WTC11 (cell line): ENCODE results near the gene HNRNPC. TPM values are rescaled to one million over a fixed set of nuclear protein-coding genes. Genes with fewer than 3 reads are reported as not detected.
A peak's percentile ranks its signal among the peaks of the same experiment; 100 is the strongest.

ENCODE experiments used
- ATAC-seq: fragments of 200-7000 bp; cut with Tn5 transposase; 2 replicates; pipeline ENCODE4 v1.10.0; 2021; ENCODE audit warnings: mild to moderate bottlenecking, moderate library complexity
- CTCF ChIA-PET: fragments of 300-600 bp; sonication (Branson Sonifier 250); formaldehyde crosslinking; loops from one replicate; lab custom pipeline; 2021; ENCODE audit warnings: antibody characterized with exemption; lab: Charles Lee
- POLR2A ChIA-PET: fragments of 350-600 bp; sonication (Branson Sonifier 250); formaldehyde crosslinking; loops from one replicate; lab custom pipeline; 2021; ENCODE audit warnings: antibody characterized with exemption; lab: Charles Lee
- DNase-seq: peaks from one replicate; pipeline ENCODE4 v3.0.0; 2021; ENCODE audit warnings: low spot score
- H3K27ac Mint-ChIP-seq: 2 replicates; pipeline ENCODE4 v1.8.0; 2021; ENCODE audit warnings: mixed read lengths
- H3K27me3 Mint-ChIP-seq: 2 replicates; pipeline ENCODE4 v1.8.0; 2021; ENCODE audit warnings: low read depth, mild to moderate bottlenecking, moderate library complexity, mixed read lengths
- H3K36me3 Mint-ChIP-seq: 2 replicates; pipeline ENCODE4 v1.8.0; 2021; ENCODE audit warnings: mixed read lengths
- H3K4me1 Mint-ChIP-seq: 2 replicates; pipeline ENCODE4 v1.8.0; 2022; ENCODE audit warnings: mixed read lengths
- H3K4me3 Mint-ChIP-seq: 2 replicates; pipeline ENCODE4 v1.8.0; 2021; ENCODE audit warnings: mild to moderate bottlenecking, moderate library complexity, mixed read lengths
- H3K9me3 Mint-ChIP-seq: 2 replicates; pipeline ENCODE4 v1.8.0; 2021; ENCODE audit warnings: mixed read lengths
- CBFB ChIP-seq: sonication (generic); formaldehyde crosslinking; IDR thresholded peaks from 2 replicates; pipeline ENCODE4 v1.8.1; 2022; ENCODE audit warnings: mild to moderate bottlenecking, low read depth, missing genetic modification reagents
- CREM ChIP-seq: sonication (generic); formaldehyde crosslinking; IDR thresholded peaks from 2 replicates; pipeline ENCODE4 v1.8.1; 2022; ENCODE audit warnings: mild to moderate bottlenecking, missing genetic modification reagents, moderate library complexity
- JUN ChIP-seq: sonication (generic); formaldehyde crosslinking; IDR thresholded peaks from 2 replicates; pipeline ENCODE4 v1.8.0; 2023; ENCODE audit warnings: mild to moderate bottlenecking, missing genetic modification reagents
- NFE2L1 ChIP-seq: sonication (generic); formaldehyde crosslinking; IDR thresholded peaks from 2 replicates; pipeline ENCODE4 v1.8.1; 2023; ENCODE audit warnings: missing genetic modification reagents
- NR1H2 ChIP-seq: sonication (generic); formaldehyde crosslinking; IDR thresholded peaks from 2 replicates; pipeline ENCODE4 v1.9.0; 2021; ENCODE audit warnings: mild to moderate bottlenecking, moderate library complexity, missing genetic modification reagents
- NR3C1 ChIP-seq: sonication (generic); formaldehyde crosslinking; conservative IDR thresholded peaks from 2 replicates; pipeline ENCODE4 v1.8.1; 2023; ENCODE audit warnings: low read depth, mild to moderate bottlenecking, missing genetic modification reagents
- TCF7 ChIP-seq: sonication (generic); formaldehyde crosslinking; IDR thresholded peaks from 2 replicates; pipeline ENCODE4 v1.8.0; 2022; ENCODE audit warnings: mild to moderate bottlenecking, low read depth, missing genetic modification reagents, moderate library complexity
- ZBTB21 ChIP-seq: sonication (generic); formaldehyde crosslinking; IDR thresholded peaks from 2 replicates; pipeline ENCODE4 v1.8.1; 2023; ENCODE audit warnings: mild to moderate bottlenecking, missing genetic modification reagents, borderline replicate concordance
- ZNF121 ChIP-seq: sonication (generic); formaldehyde crosslinking; IDR thresholded peaks from 2 replicates; pipeline ENCODE4 v1.8.0; 2023; ENCODE audit warnings: missing genetic modification reagents
- ZNF396 ChIP-seq: fragments of 250-450 bp; sonication (Bioruptor Pico); IDR thresholded peaks from 2 replicates; pipeline ENCODE4 v1.8.0; 2021; ENCODE audit warnings: mild to moderate bottlenecking, moderate library complexity, borderline replicate concordance
- ZNF423 ChIP-seq: fragments of 250-450 bp; sonication (Bioruptor Pico); IDR thresholded peaks from 2 replicates; pipeline ENCODE4 v2.1.2; 2022; ENCODE audit warnings: mild to moderate bottlenecking, moderate library complexity
- ZSCAN18 ChIP-seq: fragments of 250-450 bp; sonication (Bioruptor Pico); IDR thresholded peaks from 2 replicates; pipeline ENCODE4 v2.1.2; 2022; ENCODE audit warnings: mild to moderate bottlenecking, moderate library complexity
- total RNA-seq: library from RNA; stranded (reverse); gene quantifications from 3 replicates; pipeline ENCODE4 v1.2.3, GENCODE V29; 2021
- TF ChIP-seq, protein P1 (sequence below): sonication (generic); formaldehyde crosslinking; IDR thresholded peaks from 2 replicates; pipeline ENCODE4 v1.8.0; 2023; ENCODE audit warnings: missing genetic modification reagents
- TF ChIP-seq, protein P2 (sequence below): sonication (generic); formaldehyde crosslinking; IDR thresholded peaks from 2 replicates; pipeline ENCODE4 v1.8.0; 2022; ENCODE audit warnings: mild to moderate bottlenecking, missing genetic modification reagents
- TF ChIP-seq, protein P3 (sequence below): sonication (generic); formaldehyde crosslinking; IDR thresholded peaks from 2 replicates; pipeline ENCODE4 v1.8.1; 2023; ENCODE audit warnings: mild to moderate bottlenecking, missing genetic modification reagents, borderline replicate concordance
- TF ChIP-seq, protein P4 (sequence below): sonication (generic); formaldehyde crosslinking; IDR thresholded peaks from 2 replicates; pipeline ENCODE4 v1.8.0; 2022; ENCODE audit warnings: mild to moderate bottlenecking, missing genetic modification reagents
- TF ChIP-seq, protein P5 (sequence below): fragments of 200-600 bp; IDR thresholded peaks from 2 replicates; pipeline ENCODE4 v1.8.0; 2022; ENCODE audit warnings: antibody characterized with exemption

Gene HNRNPC
- total RNA-seq, 1 experiment from 2014 or later: 982 TPM

GRCh38 chr14:21240417-21240816 is 28.8 kb downstream of the HNRNPC start (continued):
- TF ChIP-seq, protein P1, sequence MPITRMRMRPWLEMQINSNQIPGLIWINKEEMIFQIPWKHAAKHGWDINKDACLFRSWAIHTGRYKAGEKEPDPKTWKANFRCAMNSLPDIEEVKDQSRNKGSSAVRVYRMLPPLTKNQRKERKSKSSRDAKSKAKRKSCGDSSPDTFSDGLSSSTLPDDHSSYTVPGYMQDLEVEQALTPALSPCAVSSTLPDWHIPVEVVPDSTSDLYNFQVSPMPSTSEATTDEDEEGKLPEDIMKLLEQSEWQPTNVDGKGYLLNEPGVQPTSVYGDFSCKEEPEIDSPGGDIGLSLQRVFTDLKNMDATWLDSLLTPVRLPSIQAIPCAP (CRISPR knock-in tag): no peak
- TF ChIP-seq, all 79 proteins: peak for 0

GRCh38 chr14:21238823-21239518 is 30.3 kb downstream of the HNRNPC start:
- peaks cover 72% of the 10 kb centered on the region for H3K4me1 Mint-ChIP-seq
- POLR2A ChIA-PET: interaction anchor here (0.7 kb wide), 1 partner anchor 1093 kb away, joined by 3 read pairs; no protein-coding TSS in a partner anchor
- TF ChIP-seq NR1H2 (no peak), ZNF423 (CRISPR knock-in tag) (no peak), JUN (CRISPR knock-in tag) (no peak), NFE2L1 (CRISPR knock-in tag) (no peak)
- TF ChIP-seq, protein P2, sequence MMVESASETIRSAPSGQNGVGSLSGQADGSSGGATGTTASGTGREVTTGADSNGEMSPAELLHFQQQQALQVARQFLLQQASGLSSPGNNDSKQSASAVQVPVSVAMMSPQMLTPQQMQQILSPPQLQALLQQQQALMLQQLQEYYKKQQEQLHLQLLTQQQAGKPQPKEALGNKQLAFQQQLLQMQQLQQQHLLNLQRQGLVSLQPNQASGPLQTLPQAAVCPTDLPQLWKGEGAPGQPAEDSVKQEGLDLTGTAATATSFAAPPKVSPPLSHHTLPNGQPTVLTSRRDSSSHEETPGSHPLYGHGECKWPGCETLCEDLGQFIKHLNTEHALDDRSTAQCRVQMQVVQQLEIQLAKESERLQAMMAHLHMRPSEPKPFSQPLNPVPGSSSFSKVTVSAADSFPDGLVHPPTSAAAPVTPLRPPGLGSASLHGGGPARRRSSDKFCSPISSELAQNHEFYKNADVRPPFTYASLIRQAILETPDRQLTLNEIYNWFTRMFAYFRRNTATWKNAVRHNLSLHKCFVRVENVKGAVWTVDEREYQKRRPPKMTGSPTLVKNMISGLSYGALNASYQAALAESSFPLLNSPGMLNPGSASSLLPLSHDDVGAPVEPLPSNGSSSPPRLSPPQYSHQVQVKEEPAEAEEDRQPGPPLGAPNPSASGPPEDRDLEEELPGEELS (CRISPR knock-in tag): no peak
- TF ChIP-seq, protein P3, sequence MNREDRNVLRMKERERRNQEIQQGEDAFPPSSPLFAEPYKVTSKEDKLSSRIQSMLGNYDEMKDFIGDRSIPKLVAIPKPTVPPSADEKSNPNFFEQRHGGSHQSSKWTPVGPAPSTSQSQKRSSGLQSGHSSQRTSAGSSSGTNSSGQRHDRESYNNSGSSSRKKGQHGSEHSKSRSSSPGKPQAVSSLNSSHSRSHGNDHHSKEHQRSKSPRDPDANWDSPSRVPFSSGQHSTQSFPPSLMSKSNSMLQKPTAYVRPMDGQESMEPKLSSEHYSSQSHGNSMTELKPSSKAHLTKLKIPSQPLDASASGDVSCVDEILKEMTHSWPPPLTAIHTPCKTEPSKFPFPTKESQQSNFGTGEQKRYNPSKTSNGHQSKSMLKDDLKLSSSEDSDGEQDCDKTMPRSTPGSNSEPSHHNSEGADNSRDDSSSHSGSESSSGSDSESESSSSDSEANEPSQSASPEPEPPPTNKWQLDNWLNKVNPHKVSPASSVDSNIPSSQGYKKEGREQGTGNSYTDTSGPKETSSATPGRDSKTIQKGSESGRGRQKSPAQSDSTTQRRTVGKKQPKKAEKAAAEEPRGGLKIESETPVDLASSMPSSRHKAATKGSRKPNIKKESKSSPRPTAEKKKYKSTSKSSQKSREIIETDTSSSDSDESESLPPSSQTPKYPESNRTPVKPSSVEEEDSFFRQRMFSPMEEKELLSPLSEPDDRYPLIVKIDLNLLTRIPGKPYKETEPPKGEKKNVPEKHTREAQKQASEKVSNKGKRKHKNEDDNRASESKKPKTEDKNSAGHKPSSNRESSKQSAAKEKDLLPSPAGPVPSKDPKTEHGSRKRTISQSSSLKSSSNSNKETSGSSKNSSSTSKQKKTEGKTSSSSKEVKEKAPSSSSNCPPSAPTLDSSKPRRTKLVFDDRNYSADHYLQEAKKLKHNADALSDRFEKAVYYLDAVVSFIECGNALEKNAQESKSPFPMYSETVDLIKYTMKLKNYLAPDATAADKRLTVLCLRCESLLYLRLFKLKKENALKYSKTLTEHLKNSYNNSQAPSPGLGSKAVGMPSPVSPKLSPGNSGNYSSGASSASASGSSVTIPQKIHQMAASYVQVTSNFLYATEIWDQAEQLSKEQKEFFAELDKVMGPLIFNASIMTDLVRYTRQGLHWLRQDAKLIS (CRISPR knock-in tag): no peak
- TF ChIP-seq, protein P4, sequence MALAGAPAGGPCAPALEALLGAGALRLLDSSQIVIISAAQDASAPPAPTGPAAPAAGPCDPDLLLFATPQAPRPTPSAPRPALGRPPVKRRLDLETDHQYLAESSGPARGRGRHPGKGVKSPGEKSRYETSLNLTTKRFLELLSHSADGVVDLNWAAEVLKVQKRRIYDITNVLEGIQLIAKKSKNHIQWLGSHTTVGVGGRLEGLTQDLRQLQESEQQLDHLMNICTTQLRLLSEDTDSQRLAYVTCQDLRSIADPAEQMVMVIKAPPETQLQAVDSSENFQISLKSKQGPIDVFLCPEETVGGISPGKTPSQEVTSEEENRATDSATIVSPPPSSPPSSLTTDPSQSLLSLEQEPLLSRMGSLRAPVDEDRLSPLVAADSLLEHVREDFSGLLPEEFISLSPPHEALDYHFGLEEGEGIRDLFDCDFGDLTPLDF (CRISPR knock-in tag): no peak
- TF ChIP-seq, all 79 proteins: peak for 0
- Mint-ChIP-seq H3K4me3 (no peak overlapping the region; the same call in 1 of the 2 replicates), H3K27me3 (no peaks in the 10 kb centered on the region), H3K9me3 (no peaks in the 10 kb centered on the region), H3K36me3 (peaks cover 62% of the 10 kb centered on the region), H3K27ac (peak overlapping the region; percentile 86)
- ATAC-seq (no peak), DNase-seq (no peak)
- CTCF ChIA-PET: no interaction called here

GRCh38 chr14:21236948-21237797 is 32.1 kb downstream of the HNRNPC start:
- H3K27me3 Mint-ChIP-seq: no peaks in the 10 kb centered on the region
- peak overlapping the region; percentile 93 for H3K27ac Mint-ChIP-seq
- TF ChIP-seq ZBTB21 (CRISPR knock-in tag) (no peak), ZNF396 (CRISPR knock-in tag) (no peak), CREM (no peak), ZSCAN18 (CRISPR knock-in tag) (no peak), CBFB (CRISPR knock-in tag) (no peak), ZNF423 (CRISPR knock-in tag) (no peak), NR3C1 (CRISPR knock-in tag) (no peak), ZNF121 (CRISPR knock-in tag) (no peak), TCF7 (CRISPR knock-in tag) (no peak)
- TF ChIP-seq, protein P5, sequence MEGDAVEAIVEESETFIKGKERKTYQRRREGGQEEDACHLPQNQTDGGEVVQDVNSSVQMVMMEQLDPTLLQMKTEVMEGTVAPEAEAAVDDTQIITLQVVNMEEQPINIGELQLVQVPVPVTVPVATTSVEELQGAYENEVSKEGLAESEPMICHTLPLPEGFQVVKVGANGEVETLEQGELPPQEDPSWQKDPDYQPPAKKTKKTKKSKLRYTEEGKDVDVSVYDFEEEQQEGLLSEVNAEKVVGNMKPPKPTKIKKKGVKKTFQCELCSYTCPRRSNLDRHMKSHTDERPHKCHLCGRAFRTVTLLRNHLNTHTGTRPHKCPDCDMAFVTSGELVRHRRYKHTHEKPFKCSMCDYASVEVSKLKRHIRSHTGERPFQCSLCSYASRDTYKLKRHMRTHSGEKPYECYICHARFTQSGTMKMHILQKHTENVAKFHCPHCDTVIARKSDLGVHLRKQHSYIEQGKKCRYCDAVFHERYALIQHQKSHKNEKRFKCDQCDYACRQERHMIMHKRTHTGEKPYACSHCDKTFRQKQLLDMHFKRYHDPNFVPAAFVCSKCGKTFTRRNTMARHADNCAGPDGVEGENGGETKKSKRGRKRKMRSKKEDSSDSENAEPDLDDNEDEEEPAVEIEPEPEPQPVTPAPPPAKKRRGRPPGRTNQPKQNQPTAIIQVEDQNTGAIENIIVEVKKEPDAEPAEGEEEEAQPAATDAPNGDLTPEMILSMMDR: no peak
- TF ChIP-seq, protein P1 (CRISPR knock-in tag): no peak

More at GRCh38 chr14:21236948-21237797, 32.1 kb downstream of the HNRNPC start:
- H3K4me1 Mint-ChIP-seq: peaks cover 67% of the 10 kb centered on the region
- POLR2A ChIA-PET: interaction anchor here (1.0 kb wide), 1 partner anchor 8 kb away, joined by 3 read pairs; no protein-coding TSS in a partner anchor
- H3K9me3 Mint-ChIP-seq: no peaks in the 10 kb centered on the region
- DNase-seq (no peak), ATAC-seq (no peak)
- peaks cover 69% of the 10 kb centered on the region for H3K36me3 Mint-ChIP-seq
- CTCF ChIA-PET: no interaction called here
- no peak overlapping the region for H3K4me3 Mint-ChIP-seq
